Lower lobe of right lung (tissue), 2 donors: Measurements from ENCODE around the gene WDR46. TPM values are rescaled to one million over a fixed set of nuclear protein-coding genes. Genes with fewer than 3 reads are reported as not detected.

Source experiments
- ATAC-seq, 2 donors: fragments of 200-7000 bp; cut with Tn5 transposase; one replicate each; pipeline ENCODE4 v1.9.1; 2020 to 2022; ENCODE audit warnings: mild to moderate bottlenecking in 2 of 2, moderate library complexity in 2 of 2
- DNase-seq: peaks from one replicate; pipeline ENCODE4 v3.0.0-alpha.2; 2020
- H3K27ac ChIP-seq: fragments of 200-600 bp; one replicate; pipeline ENCODE4 v1.8.0; 2022
- H3K27me3 ChIP-seq: fragments of 200-600 bp; one replicate; pipeline ENCODE4 v1.8.0; 2022; ENCODE audit warnings: low read depth
- H3K36me3 ChIP-seq: fragments of 200-600 bp; one replicate; pipeline ENCODE4 v1.8.0; 2022; ENCODE audit warnings: mild to moderate bottlenecking
- H3K4me1 ChIP-seq: fragments of 200-600 bp; one replicate; pipeline ENCODE4 v1.8.0; 2022
- H3K4me3 ChIP-seq: fragments of 200-600 bp; one replicate; pipeline ENCODE4 v1.8.0; 2022; ENCODE audit warnings: mild to moderate bottlenecking
- H3K9me3 ChIP-seq: fragments of 200-600 bp; one replicate; pipeline ENCODE4 v1.8.0; 2022
- CTCF ChIP-seq: fragments of 200-600 bp; IDR thresholded peaks from one replicate; pipeline ENCODE4 v1.8.0; 2022; ENCODE audit warnings: antibody characterized with exemption, mild to moderate bottlenecking
- intact Hi-C: fragments of 100-400 bp; cut with DNase I; formaldehyde crosslinking; loops from one replicate; pipeline ENCODE4 v1.11.0; 2022
- microRNA-seq: library from miRNA; unstranded; fragments of <30 nt; microRNA quantifications from one replicate; pipeline ENCODE4 v1.2.0, GENCODE V29; 2020; ENCODE audit warnings: borderline number of aligned reads
- total RNA-seq: library from RNA; stranded (reverse); fragmentation: NEBNext Ultra II Directional; extraction: Animal tissue kit (Norgen Biotek cat#: 25700); gene quantifications from one replicate; pipeline ENCODE4 v1.2.1, GENCODE V29; 2021
- donor health status: DM: no; HTN: yes; CAD: no; lungs with severe emphysema.

The WDR46 gene
- total RNA-seq, 1 donor from 2014 or later = 34.4 TPM

GRCh38 chr6:33241968-33242367 is 47.1 kb downstream of the WDR46 start:
- ATAC-seq (no peak), DNase-seq (no peak)
- Histone ChIP-seq H3K4me3 (no peak overlapping the region), H3K27me3 (no peaks in the 10 kb centered on the region), H3K36me3 (no peaks in the 10 kb centered on the region), H3K4me1 (no peaks in the 10 kb centered on the region), H3K27ac (no peak overlapping the region), H3K9me3 (no peaks in the 10 kb centered on the region)
- TF ChIP-seq CTCF = no peak
- intact Hi-C loops = no loop called here

- intact Hi-C loops = no loop called here
- TF ChIP-seq CTCF = no peak
Observed at GRCh38 chr6:33237741-33238140, 51.3 kb downstream of the WDR46 start.

GRCh38 chr6:33236852-33237251 is 52.2 kb downstream of the WDR46 start:
- no peaks in the 10 kb centered on the region for H3K4me1 ChIP-seq
- DNase-seq (no peak), ATAC-seq (no peak)
- H3K9me3 ChIP-seq = no peaks in the 10 kb centered on the region
- no peak overlapping the region for H3K4me3 ChIP-seq
- H3K27me3 ChIP-seq = peaks cover 18% of the 10 kb centered on the region
- intact Hi-C loops = no loop called here
- no peak overlapping the region for H3K27ac ChIP-seq
- H3K36me3 ChIP-seq = no peaks in the 10 kb centered on the region
- TF ChIP-seq CTCF = no peak

More at GRCh38 chr6:33237741-33238140, 51.3 kb downstream of the WDR46 start:
- Histone ChIP-seq H3K36me3 (no peaks in the 10 kb centered on the region), H3K27me3 (peaks cover 18% of the 10 kb centered on the region), H3K4me1 (no peaks in the 10 kb centered on the region), H3K9me3 (no peaks in the 10 kb centered on the region), H3K4me3 (no peak overlapping the region), H3K27ac (no peak overlapping the region)
- DNase-seq (no peak), ATAC-seq (no peak)

- Histone ChIP-seq H3K4me1 (no peaks in the 10 kb centered on the region), H3K36me3 (no peaks in the 10 kb centered on the region), H3K9me3 (no peaks in the 10 kb centered on the region), H3K27me3 (peaks cover 18% of the 10 kb centered on the region), H3K27ac (no peak overlapping the region), H3K4me3 (no peak overlapping the region)
- no peak for TF ChIP-seq CTCF
- intact Hi-C loops = no loop called here
- DNase-seq (no peak), ATAC-seq (no peak)
Observed at GRCh38 chr6:33236328-33236727, 52.7 kb downstream of the WDR46 start.

GRCh38 chr6:33235221-33235634 is 53.8 kb downstream of the WDR46 start:
- Histone ChIP-seq H3K4me1 (no peaks in the 10 kb centered on the region), H3K4me3 (no peak overlapping the region), H3K36me3 (no peaks in the 10 kb centered on the region), H3K27ac (no peak overlapping the region), H3K27me3 (peaks cover 18% of the 10 kb centered on the region), H3K9me3 (no peaks in the 10 kb centered on the region)
- intact Hi-C loops = no loop called here
- TF ChIP-seq CTCF = no peak
- no peak for DNase-seq
- ATAC-seq = no peak

Small RNA genes lying within 50 kb of the gene (microRNA-seq; reads per million reads assigned to microRNA genes)
- not detected for gene MIR6834
- not detected for gene MIR6873

Other genes with a start within 250 kb of the WDR46 start
- 600 TPM for gene HLA-DPA1, start 215.6 kb downstream of the WDR46 start, total RNA-seq
- 483 TPM for gene HLA-DPB1, start 213.2 kb downstream of the WDR46 start, total RNA-seq
- gene COL11A2, start 96.8 kb downstream of the WDR46 start, total RNA-seq = 0.77 TPM
- gene RXRB, start 88.6 kb downstream of the WDR46 start, total RNA-seq = 47.4 TPM
- gene SLC39A7, start 88.4 kb downstream of the WDR46 start, total RNA-seq = 76.0 TPM
- gene HSD17B8, start 84.6 kb downstream of the WDR46 start, total RNA-seq = 13.3 TPM
- gene RING1, start 80.7 kb downstream of the WDR46 start, total RNA-seq = 43.1 TPM
- 59.7 TPM for gene VPS52, start 17.4 kb downstream of the WDR46 start, total RNA-seq
- gene RPS18, start 17.2 kb downstream of the WDR46 start, total RNA-seq = 1,662 TPM
- 19.6 TPM for gene B3GALT4, start 12.1 kb downstream of the WDR46 start, total RNA-seq
- 32.9 TPM for gene PFDN6, start 362 bp upstream of the WDR46 start, total RNA-seq
- gene RGL2, start 9.7 kb upstream of the WDR46 start, total RNA-seq = 117 TPM
- gene TAPBP, start 24.8 kb upstream of the WDR46 start, total RNA-seq = 206 TPM
- 27.5 TPM for gene ZBTB22, start 28.5 kb upstream of the WDR46 start, total RNA-seq
- 36.0 TPM for gene DAXX, start 33.7 kb upstream of the WDR46 start, total RNA-seq
- gene KIFC1, start 102.6 kb upstream of the WDR46 start, total RNA-seq = 2.7 TPM
- 69.7 TPM for gene PHF1, start 121.8 kb upstream of the WDR46 start, total RNA-seq
- gene CUTA, start 128.9 kb upstream of the WDR46 start, total RNA-seq = 153 TPM
- gene SYNGAP1, start 130.8 kb upstream of the WDR46 start, total RNA-seq = 21.6 TPM
- 9.5 TPM for gene ZBTB9, start 165.3 kb upstream of the WDR46 start, total RNA-seq